NCI-H82 (cell line): Measurements from ENCODE around the gene PSMB11.
"Not testable (repeated sequence)": the region's sequence is repeated elsewhere in the genome, so short reads cannot be mapped to it uniquely, and the experiment has no call there.

Experiments
- DNase-seq: peaks from one replicate; lab custom pipeline; 2025; lab: John Stamatoyannopoulos, UW

Gene PSMB11, protein sequence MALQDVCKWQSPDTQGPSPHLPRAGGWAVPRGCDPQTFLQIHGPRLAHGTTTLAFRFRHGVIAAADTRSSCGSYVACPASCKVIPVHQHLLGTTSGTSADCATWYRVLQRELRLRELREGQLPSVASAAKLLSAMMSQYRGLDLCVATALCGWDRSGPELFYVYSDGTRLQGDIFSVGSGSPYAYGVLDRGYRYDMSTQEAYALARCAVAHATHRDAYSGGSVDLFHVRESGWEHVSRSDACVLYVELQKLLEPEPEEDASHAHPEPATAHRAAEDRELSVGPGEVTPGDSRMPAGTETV

DNA sequence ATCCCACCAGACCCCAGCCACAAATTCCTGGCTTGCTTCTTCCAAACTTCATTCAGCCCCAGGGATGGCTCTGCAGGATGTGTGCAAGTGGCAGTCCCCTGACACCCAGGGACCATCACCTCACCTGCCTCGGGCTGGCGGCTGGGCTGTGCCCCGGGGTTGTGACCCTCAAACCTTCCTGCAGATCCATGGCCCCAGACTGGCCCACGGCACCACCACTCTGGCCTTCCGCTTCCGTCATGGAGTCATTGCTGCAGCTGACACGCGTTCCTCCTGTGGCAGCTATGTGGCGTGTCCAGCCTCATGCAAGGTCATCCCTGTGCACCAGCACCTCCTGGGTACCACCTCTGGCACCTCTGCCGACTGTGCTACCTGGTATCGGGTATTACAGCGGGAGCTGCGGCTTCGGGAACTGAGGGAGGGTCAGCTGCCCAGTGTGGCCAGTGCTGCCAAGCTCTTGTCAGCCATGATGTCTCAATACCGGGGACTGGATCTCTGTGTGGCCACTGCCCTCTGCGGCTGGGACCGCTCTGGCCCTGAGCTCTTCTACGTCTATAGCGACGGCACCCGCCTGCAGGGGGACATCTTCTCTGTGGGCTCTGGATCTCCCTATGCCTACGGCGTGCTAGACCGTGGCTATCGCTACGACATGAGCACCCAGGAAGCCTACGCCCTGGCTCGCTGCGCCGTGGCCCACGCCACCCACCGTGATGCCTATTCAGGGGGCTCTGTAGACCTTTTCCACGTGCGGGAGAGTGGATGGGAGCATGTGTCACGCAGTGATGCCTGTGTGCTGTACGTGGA lies at the start of gene PSMB11:
PSMB11 (plus strand) TSS at position 51 of the 804 bp plus-strand sequence; CDS start at position 65, 14 bp downstream.
- DNase-seq: no peak

DNA sequence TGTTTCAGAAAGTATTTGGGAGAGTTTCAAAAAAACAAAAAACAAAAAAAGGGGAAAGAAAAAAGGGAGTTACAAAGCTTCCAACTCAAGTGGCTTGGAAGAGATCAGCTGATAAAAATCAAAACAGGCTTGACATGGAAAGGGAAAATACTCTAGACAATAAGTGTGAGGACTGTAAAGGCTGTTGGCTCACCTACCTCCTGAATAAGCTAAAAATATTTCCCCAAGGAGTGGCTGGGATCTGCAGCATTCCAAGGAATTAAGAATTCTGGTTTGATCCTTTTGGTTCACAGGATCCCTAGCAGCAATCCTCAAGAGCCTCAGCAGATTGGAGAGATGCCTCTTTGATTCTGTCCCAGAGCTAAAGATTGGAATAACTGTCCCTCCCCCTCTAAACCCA lies 48.5 kb upstream of the PSMB11 start:
- DNase-seq: no peak

DNA sequence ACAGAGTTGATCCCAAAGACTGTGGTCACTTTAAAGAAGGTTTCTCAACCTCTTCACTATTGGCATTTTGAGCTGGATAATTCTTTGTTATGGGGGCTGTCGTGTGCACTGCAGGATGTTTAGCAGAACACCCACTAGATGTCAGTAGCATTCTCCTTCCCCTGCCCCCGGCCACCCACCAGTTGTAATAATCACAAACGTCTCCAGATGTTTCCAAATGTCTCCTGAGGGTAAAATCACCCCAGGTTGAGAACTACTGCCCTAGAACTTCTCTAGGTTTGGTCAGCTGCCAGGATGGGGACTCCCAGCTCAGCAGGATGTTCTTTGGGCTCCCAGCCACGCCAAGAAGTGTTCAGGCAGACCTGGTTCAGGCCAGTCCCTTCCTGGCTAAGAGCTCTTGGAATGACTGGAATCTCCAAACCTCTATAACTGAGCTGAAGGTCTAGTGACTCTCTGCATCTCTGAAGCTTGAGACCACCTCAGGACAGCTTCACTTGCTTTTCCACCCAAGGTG lies 47.2 kb upstream of the PSMB11 start:
- DNase-seq: peak; percentile 67

DNA sequence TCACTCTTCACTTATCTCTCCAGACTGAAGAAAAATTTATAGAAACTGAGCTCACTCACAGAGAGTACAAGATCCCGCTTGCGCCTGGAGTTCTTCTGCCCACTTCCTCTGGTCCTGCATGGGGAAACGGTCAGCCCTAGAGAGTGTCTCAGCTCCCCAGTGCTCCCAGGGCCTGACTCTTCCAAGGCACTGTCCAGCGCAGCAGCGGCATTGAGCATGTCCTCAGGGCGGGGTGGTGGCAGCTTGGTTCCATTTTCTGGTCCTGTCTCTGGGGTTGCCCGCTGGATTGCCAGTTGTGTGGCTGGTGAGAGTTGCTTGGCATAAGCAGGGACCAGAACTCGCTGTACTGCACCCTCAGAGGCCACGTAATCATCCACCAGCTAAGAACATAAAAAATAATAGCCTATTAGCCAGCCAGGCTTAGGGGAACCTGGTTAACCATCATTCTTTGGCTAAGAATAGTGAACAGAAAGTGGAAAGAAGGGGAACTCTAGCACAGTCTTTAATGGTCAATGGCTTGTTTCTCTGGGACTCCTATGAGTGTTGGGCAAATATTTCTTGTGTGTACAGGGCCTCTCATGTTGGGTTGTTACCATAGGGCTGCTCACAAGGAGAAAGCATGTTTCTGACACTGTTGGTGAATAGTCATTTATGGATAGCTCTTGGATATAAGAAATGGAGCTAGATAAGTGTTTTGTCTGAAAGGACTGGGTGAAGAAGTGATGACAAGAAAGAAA lies 46.0 kb upstream of the PSMB11 start:
- DNase-seq: no peak

DNA sequence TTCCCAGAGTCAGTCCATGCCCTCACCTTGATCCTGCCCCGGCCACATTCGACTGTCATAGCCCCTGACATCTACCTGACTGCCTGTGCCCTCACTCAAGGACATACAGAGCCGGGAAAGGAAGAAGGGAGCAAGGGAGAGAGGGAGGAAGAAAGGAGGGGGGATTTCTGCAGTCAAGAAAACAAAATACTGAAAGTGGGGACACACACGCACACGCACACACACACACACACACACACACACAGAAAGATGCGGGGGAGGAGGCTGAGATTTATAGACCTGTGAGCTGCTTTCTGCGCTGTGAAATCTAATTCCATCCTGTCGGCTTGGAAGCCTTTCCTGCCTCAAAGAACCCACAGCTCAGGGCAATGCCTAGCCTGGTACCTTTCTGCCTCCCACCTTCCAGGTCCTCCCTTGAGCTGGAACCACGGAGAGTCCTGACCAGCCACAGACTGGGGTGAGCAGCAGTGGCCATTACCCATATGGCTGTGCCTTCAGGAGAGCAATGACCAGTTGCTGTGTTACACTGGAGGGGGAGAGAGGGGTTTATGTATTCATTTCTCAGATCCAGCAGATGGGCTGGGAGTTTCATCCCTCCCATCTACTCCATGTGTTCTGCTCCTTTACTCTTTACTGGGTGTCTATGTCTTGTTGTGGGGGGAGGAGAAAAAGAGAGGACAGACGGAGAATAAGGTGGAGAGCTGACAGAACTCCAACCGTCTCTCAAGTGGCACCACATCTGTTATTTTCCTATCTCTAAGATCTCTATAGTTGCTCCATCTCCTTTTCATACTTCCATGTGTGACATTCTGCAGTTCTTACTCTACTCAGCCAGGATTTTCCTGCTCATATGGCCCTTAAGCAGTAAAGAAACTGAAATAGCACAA lies 45.0 kb upstream of the PSMB11 start:
- DNase-seq: peak; percentile 81

DNA sequence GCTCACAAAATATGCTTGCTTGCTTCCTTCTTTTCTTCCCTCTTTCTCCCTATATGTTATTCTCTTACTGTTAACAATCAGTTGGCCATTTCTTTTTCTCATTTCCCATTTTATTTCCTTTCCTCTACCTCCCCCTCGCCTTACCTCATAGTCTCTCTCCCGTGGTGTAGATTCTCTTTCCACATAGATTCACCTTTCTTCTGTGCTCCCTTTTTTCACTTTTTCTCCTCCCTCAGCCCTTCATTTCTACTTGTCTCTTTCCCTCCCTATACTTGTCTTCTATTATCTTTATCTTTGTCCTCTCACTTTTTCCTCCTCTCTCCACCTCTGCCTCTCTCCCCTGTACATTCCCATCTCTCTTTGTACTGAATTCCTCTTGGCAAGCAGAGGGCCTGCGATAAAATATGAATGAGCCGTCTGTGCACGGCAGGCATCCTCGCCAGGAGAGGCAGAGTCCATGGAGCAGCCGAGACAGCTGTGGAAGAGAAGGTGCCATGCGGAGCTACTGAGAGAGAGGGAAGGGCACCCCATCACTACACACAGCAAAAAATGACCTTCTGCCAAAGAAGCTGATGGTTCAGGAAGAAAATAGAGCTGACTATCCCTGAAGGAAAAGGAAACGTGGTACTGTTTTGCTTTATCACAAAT lies 44.2 kb upstream of the PSMB11 start:
- DNase-seq: no peak

DNA sequence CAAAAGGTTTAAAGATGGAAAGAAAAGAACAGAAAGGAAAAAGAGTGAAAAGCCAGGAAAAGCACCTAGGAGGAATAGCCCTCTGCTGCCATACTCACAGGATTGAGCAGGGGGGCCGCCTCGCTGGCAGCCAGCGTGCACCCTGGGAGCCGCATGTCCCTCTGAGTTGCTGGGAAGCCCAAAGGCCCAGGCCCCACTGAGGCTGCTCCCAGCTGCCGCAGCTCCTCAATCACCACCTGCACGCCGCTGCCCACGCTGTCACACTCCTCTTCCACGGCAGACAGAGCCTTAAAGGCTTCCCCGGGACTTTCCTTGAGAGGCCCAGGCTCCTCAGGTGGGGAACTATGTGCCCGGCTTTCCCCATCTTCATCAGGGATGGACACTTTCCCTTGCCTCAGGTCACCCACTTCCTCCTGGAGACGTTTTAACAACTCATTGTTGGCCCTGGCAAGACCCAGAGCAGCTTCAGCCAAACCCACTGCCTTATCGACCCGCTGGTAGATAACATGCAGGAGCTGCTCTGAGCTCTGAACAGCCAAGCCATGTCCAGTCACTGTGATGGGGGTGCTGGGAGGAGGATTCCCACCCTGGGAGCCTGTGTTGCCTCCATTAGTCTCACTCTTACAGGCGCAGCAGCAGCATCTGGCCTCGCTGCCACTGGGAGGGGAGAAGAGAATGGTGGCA lies 43.5 kb upstream of the PSMB11 start:
- DNase-seq: no peak

DNA sequence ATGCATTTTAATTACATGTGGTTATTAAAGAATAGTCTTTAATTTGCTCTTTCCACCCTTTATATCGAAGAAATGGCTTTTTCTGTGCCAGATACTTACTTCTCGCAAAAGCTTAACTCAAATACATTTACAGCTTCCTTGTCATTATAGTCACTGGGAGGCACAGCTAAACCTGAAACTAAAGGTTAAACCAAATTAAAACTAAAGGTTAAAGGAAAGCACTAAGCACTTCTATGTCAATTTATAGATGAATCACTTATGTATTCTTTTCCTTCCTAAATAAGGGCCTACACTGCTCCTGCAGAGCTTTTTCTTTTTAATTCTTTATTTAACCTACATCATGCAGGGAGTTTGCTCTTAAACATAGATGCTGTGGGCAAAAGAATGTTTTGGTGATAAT lies 41.2 kb upstream of the PSMB11 start:
- no peak for DNase-seq

DNA sequence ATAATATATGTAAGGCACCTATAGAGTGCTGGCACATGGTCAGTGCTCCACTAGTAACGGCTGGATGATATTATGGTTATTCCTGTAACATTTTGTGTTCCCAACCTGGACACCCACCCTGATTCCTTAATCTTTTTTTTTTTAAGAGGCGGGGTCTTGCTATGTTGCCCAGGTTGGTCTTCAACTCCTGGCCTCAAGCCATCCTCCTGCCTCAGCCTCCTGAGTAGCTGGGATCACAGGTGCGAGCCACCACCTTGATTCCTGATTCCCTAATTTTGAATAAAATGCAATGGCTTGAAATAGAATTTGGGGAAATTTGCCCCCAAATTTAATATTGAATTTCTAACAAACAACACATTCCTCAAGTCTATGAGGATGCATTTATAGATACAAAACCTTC lies 39.4 kb upstream of the PSMB11 start:
- no peak for DNase-seq

DNA sequence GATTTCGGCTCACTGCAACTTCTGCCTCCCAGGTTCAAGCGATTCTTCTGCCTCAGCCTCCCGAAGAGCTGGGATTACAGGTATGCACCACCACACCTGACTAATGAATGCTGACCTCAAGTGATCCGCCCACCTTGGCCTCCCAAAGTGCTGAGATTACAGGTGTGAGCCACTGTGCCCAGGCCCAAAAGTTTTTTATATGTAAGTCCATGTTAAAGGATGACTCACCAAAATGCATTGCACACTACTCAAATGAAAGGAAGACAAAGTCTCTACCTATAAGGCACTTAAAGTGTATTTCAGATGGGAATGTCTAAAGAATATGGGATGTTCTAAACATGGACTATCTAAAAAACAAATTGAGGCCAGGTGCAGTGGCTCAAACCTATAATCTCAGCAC lies 37.7 kb upstream of the PSMB11 start:
- not testable (repeated sequence) for DNase-seq

DNA sequence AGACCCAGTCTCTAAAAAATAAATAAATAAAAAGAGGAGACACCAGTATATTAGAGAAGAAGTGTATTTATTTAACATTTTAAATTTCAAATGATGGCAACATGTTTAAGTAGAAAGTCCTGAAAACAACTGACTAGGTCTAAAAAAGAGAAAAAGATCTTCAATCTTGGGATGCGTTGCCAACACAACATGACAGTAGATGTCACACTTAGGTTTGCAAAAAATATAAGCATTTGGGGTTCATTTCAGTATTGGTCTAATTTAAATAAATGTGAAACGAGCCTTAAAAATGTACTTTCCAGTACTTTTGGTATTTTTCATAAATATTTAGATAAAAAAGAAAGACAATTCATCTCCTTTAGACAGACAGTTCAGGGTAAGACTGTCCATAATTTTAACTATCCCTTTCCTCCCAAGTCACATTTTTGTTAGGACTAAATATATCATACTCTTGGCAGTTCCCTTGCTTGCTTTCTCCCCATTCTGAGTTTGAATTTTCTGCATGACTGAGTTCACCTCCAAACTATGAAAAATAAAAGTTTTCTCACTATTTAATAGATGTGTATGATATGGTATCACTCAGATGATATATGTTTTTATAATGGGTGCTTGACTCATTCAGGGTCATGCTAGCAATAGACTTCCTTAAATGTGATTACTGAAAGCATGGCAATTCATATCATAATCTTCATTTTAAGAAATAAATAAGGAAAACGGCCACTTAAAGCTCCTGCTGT lies 36.4 kb upstream of the PSMB11 start:
- DNase-seq: no peak

DNA sequence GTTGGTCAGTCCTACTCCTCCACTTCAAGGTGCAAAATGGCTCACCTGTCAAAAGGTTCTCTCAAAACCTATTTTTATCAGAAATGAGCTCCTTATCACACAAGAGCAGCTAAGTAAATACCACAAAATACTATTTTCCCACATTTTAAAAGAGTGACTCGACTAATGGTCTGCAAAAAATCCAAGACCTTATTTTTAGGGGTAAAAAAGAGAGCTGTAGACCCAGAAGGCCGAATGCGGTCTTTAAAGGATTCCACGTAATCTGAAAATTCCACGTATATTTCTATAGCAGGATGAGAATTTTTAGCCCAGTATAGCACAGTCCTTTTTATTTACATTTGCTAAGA lies 35.9 kb upstream of the PSMB11 start:
- DNase-seq: no peak

DNA sequence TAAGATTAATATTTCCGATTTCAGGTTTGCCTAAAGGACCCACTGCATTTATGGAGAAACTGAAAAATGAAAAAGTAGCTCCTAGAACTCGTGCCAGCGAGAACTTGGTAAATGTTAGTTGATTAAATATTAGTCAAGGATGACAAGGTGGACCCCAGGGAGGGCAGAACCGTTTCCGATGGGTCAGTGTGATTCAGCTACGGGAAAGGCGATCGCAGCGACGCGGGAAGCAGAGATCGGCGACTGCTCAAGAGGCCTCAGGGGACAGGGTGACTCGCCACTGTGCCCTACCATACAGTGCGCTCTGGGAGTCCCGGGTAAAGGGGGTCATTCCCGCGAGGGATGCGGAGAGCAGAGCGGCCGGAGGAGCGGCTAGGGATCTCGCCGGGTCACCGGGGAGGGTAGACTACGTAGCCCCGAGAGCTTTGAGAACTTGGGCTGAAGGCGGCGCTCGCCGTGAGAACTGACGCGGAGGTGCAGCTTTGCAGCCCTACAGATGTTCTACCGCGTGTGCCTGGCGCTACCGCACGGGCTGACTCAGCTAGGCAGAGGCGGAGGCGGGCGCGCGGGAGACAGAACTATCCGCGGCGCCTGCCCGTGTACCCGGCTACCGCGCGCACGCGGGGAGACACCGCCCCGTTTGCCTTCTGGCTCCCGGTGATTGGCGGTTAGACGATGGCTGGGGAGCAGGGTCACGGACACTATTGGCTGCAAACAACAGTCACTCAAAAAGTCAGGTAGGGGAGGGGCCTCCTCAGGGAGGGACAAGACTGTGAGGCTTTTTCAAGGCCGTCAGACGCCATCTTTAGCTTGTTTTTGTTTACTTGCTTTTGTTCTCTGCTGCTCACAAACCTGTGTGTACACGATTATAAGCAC lies 35.2 kb upstream of the PSMB11 start:
- DNase-seq: peak; percentile 98

DNA sequence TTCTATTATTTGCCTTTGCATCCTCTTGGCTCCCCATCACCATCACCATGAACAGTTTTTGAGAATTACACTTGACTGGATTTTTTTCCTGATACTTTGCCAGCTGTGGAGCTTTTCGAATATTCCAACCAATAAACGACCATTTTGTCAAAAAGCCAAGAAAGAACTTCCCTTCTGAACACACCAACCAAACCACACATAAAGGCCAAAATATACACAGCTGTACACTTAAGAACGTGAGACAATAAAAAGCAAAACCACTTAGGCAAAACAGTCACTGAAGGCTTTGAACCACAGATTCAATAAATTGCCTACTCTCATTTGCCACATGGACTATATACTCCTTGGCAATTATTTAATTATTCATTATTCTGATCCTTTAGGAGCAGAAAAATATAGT lies 33.2 kb upstream of the PSMB11 start:
- no peak for DNase-seq

DNA sequence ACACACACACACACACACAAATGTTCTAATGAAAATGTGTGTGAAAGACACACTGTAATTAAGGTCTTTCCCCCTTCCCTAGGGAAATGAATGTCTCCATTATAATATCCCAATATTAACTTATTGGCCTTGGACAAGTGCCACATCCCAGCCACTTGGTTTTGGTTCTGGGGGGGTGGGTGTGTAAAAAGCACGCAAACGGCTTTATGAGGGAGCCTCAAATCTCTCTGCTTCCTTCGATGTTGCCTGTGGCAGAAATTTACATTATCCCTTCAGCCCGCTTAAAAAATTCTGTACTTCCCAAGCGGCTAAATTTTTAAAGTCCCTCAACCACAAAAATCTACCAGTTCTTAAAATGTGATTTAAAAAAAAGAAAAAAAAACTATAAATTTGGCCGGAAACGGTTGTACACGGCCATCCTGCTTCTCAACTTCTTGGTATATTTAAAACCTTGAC lies 32.5 kb upstream of the PSMB11 start:
- peak; percentile 35 for DNase-seq

DNA sequence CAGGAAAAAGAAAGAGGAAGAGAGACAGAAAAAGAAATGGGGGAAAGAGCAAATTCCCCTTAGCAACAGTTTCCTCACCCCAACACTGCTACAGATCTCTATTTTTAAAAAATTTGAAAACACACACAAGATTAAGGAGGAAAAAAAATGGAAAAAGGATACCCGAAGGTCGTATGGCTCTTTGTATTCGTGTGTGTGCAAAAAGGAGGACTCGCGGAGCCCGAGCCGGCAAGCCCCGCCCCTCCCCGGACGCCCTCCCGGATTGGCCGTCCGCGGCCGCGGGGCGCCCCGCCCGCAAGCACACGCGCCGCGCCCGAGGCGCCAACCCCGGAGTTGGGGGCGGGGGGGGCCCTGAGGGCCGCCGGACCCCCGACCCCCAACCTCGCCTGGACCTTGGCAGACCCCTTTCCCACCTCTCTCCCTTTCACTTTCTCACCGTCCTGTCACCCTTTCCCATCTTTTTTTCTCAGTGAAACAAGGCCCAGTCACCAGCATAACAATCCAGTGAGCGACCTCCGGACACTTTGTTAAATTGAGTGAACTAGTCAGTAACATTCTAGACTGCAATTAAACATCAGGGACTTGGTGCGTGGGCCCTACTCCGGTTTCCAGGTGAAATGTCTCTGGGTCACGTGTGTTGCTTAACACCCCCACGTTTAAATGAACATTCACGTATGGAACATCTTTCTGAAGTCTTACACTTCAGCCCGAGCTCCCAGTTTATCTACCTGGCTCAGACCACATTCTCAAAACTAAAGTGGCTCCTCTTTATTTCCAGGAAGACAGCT lies 31.9 kb upstream of the PSMB11 start, which contains the start of gene C14orf93:
C14orf93 (minus strand) TSS at position 205 of the 788 bp plus-strand sequence. CDS start 11,120 bp downstream, outside the sequence.
- DNase-seq: peak; percentile 78

DNA sequence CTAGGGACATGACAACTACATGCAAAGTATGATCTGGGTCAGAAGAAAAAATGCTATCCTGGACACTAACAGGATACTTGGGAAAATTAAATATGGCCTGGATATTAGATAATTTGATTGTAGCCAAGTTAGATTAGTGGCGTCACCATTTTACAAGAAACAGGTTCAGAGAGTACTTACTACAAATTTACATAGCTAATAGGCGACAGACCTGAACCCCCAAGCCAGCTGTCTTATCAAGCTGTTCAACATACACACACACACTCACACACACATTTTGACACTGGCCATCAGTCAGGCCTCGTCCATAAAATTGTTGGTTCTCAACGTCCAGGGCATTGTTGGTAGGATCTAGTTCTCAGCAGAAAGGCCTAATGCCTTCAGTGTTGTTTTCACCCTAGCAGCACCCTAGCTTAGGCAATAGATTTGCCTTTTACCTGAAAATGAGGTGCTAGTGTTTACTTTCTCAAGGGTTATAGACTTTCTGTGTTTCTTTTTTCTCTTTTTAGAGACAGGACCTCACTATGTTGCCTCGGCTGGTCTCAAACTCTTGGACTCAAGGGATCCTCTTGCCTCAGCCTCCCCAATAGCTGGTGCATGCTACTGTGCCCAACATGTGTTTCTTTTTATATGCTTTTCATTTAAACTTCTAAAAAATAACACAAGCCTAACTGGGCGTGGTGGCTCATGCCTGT lies 28.8 kb upstream of the PSMB11 start:
- DNase-seq: peak; percentile 58
